ENCODE measurements around the gene TBX15.

TBX15 gene

DNA sequence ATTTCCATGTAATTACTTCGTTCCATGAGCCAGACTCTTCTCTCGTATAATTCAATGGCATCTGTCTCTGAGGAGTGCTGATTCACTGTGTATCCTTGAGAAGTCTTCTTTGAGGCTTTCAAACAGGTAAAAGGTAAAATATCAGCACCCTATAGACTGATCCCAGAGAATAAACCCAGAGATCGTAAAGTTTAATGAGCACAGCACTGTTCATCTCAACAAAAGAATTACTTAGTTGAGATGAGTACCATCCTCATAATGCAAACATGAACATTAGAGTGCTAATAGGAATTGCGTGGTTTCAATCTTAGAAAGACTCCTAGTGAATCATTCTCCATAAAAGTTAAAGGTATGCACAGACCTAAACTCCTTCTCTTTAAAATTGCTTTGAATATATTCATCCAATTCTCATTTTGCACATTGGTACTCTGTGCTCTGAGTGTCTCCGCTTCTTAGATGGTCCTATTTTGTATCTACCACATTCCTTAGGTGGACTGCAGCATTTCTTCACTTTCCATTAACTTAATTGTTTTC is 97.2 kb downstream of the TBX15 start:
- no peak overlapping the region for H3K27ac ChIP-seq
- H3K4me3 ChIP-seq (ENCODE audit: low read depth, low read length): no peak overlapping the region
- no peak for DNase-seq
- in situ Hi-C loops (cut with HindIII; ENCODE audit: low pct_ligation_motif_present, low sequenced_read_pairs): no loop called here
- peaks cover 31% of the 10 kb centered on the region for H3K36me3 ChIP-seq (replicated peaks)
- H3K27me3 ChIP-seq (replicated peaks): no peaks in the 10 kb centered on the region
- TF ChIP-seq, protein P1, sequence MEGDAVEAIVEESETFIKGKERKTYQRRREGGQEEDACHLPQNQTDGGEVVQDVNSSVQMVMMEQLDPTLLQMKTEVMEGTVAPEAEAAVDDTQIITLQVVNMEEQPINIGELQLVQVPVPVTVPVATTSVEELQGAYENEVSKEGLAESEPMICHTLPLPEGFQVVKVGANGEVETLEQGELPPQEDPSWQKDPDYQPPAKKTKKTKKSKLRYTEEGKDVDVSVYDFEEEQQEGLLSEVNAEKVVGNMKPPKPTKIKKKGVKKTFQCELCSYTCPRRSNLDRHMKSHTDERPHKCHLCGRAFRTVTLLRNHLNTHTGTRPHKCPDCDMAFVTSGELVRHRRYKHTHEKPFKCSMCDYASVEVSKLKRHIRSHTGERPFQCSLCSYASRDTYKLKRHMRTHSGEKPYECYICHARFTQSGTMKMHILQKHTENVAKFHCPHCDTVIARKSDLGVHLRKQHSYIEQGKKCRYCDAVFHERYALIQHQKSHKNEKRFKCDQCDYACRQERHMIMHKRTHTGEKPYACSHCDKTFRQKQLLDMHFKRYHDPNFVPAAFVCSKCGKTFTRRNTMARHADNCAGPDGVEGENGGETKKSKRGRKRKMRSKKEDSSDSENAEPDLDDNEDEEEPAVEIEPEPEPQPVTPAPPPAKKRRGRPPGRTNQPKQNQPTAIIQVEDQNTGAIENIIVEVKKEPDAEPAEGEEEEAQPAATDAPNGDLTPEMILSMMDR (IDR thresholded peaks at IDR 0.05; ENCODE audit: low read depth, low read length, missing control alignments): no peak

DNA sequence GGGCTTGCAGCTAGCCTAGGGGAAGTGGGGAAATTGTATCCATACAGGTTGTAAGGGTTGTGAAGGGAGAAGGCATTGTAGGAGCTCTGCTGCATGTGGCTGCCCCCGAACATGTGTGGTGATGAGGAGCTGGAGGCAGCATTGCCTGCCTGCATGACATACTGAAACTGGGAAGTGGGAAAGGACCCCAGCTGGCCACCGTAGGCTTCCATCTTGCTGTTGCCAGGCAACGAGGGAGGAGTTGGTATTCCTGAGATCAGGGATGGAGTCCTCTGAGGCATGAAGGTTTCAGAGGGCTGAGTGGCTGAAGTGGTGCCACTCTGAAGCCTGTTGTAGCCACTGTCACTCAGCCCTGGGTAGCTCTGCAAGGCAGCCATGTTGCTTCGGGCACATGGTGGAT is 103.2 kb downstream of the TBX15 start:
- H3K27me3 ChIP-seq (replicated peaks): no peaks in the 10 kb centered on the region
- no peak overlapping the region for H3K4me3 ChIP-seq (ENCODE audit: low read depth, low read length)
- DNase-seq: no peak
- H3K27ac ChIP-seq: no peak overlapping the region
- in situ Hi-C loops (cut with HindIII; ENCODE audit: low pct_ligation_motif_present, low sequenced_read_pairs): no loop called here
- H3K36me3 ChIP-seq (replicated peaks): peaks cover 52% of the 10 kb centered on the region
- TF ChIP-seq, protein P1 (IDR thresholded peaks at IDR 0.05; ENCODE audit: low read depth, low read length, missing control alignments): no peak

DNA sequence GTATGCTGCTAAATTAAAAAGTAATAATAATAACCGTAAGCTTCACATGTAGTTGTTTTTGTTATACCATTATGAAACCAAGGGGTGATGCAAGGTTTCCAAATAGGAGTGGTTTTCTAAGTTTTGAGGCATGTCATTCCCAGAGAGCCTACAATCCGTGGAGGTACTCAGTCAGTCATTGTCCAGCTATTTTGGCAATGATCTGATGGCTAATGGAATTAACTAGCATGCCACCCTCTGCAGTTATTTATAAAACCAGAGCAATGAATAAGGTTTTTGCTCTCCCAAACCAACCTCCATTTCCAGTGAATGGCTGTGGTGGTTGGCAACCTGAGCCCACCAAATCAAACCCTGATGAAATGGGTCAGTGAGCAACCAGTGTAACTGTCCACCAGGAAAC is 106.4 kb downstream of the TBX15 start:
- in situ Hi-C loops (cut with HindIII; ENCODE audit: low pct_ligation_motif_present, low sequenced_read_pairs): no loop called here
- no peak for DNase-seq
- Histone ChIP-seq H3K27me3 (replicated peaks) (no peaks in the 10 kb centered on the region), H3K4me3 (ENCODE audit: low read depth, low read length) (no peak overlapping the region), H3K36me3 (replicated peaks) (peaks cover 37% of the 10 kb centered on the region), H3K27ac (no peak overlapping the region)
- TF ChIP-seq, protein P1 (IDR thresholded peaks at IDR 0.05; ENCODE audit: low read depth, low read length, missing control alignments): no peak

DNA sequence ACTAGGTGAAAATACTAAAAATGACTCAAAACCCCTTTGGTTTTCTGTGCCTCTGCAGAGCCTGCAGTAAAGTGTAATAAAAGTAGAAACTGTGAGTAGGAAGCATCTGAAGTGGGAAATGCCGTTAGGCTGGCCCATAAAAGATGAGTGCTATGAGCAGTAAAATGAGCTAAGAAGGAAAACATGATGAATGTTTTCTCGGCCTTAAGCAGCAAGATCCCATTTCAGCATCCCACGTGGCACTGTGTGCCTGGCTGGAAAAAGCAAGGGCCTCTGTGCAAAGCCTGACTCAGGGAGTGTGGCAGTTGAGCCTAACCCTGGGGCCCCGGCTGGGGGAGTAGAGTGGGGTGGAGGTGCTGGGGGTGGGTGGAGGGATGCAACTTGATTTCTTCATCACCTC is 109.5 kb downstream of the TBX15 start:
- Histone ChIP-seq H3K36me3 (replicated peaks) (peaks cover 13% of the 10 kb centered on the region), H3K4me3 (ENCODE audit: low read depth, low read length) (no peak overlapping the region), H3K27ac (no peak overlapping the region), H3K27me3 (replicated peaks) (no peaks in the 10 kb centered on the region)
- no peak for DNase-seq
- in situ Hi-C loops (cut with HindIII; ENCODE audit: low pct_ligation_motif_present, low sequenced_read_pairs): no loop called here
- TF ChIP-seq, protein P1 (IDR thresholded peaks at IDR 0.05; ENCODE audit: low read depth, low read length, missing control alignments): no peak

DNA sequence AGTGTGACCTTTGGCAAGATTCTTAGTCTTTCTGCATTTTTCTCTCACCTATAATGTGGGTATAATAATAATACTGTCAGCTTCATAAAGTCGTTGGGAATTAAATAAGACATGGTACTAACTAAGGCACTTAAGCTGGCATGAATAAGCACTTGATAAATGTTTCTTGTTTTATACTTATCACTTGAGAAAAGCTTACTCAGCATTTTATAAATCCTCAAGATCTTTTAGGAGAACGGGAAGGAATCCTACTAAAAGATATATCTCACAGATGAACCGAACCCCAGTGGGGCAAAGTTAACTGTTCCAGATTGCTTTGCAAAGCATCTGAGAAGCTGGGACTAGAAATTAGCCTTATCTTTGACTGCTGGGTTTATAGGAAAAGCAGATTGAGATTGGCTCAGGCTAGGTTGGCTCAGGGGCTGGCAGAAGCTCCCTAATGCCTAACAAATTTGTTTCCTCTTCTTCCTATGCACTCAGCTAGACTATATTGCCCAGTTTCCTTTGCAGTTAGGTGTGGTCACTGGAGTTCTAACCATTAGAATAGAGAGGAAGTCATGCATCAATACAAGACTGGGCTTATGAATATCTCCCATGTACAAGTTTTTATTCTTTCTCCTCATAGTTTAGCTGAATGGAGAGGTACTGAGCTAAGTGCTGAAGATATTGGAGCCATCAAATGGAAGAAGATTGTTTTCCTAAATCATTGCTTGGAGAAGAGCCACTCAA is 110.3 kb downstream of the TBX15 start:
- H3K27ac ChIP-seq: no peak overlapping the region
- peaks cover 5% of the 10 kb centered on the region for H3K36me3 ChIP-seq (replicated peaks)
- DNase-seq: no peak
- H3K4me3 ChIP-seq (ENCODE audit: low read depth, low read length): no peak overlapping the region
- in situ Hi-C loops (cut with HindIII; ENCODE audit: low pct_ligation_motif_present, low sequenced_read_pairs): no loop called here
- no peaks in the 10 kb centered on the region for H3K27me3 ChIP-seq (replicated peaks)
- TF ChIP-seq, protein P1 (IDR thresholded peaks at IDR 0.05; ENCODE audit: low read depth, low read length, missing control alignments): no peak
